DOHH2 (cell line): ENCODE data around the gene OR10A2.
A peak's percentile ranks its signal among the peaks of the same experiment; 100 is the strongest.
"Not testable (repeated sequence)": the region's sequence is repeated elsewhere in the genome, so short reads cannot be mapped to it uniquely, and the experiment has no call there.

Source experiments
- H3F3A ChIP-seq: fragments of 200-600 bp; sonication (generic), shearing (Covaris generic); 2 replicates; pipeline ENCODE4 v1.6.0; 2016; ENCODE audit warnings: antibody characterized with exemption, mild to moderate bottlenecking; ENCODE audit not compliant: control insufficient read depth, insufficient read depth
- H3K27ac ChIP-seq: fragments of 200-600 bp; sonication (generic); 2 replicates; pipeline ENCODE4 v1.5.1; 2014; ENCODE audit warnings: low read depth, mild to moderate bottlenecking, low read length, moderate library complexity
- H3K27me3 ChIP-seq: fragments of 200-600 bp; sonication (generic); 2 replicates; pipeline ENCODE4 v1.6.1; 2014; ENCODE audit warnings: mild to moderate bottlenecking, low read length, mixed read lengths; ENCODE audit not compliant: control insufficient read depth
- H3K36me3 ChIP-seq: fragments of 200-600 bp; sonication (generic); 2 replicates; pipeline ENCODE4 v1.6.1; 2014; ENCODE audit warnings: mild to moderate bottlenecking, low read length, moderate library complexity, mixed read lengths; ENCODE audit not compliant: control insufficient read depth
- H3K4me1 ChIP-seq: fragments of 200-600 bp; sonication (generic); 2 replicates; pipeline ENCODE4 v1.6.1; 2014; ENCODE audit warnings: mild to moderate bottlenecking, low read length, mixed read lengths; ENCODE audit not compliant: control insufficient read depth
- H3K4me2 ChIP-seq: fragments of 200-600 bp; sonication (generic); 2 replicates; pipeline ENCODE4 v1.6.0; 2014; ENCODE audit warnings: mild to moderate bottlenecking, low read length, moderate library complexity
- H3K4me3 ChIP-seq: fragments of 200-600 bp; sonication (generic); 2 replicates; pipeline ENCODE4 v1.5.1; 2014; ENCODE audit warnings: mild to moderate bottlenecking, low read length, mixed read lengths
- H3K79me2 ChIP-seq: fragments of 200-600 bp; sonication (generic); 2 replicates; pipeline ENCODE4 v1.6.1; 2014; ENCODE audit warnings: mild to moderate bottlenecking, low read length, mixed read lengths; ENCODE audit not compliant: control insufficient read depth
- H3K9me2 ChIP-seq: fragments of 200-600 bp; sonication (generic); replicated peaks from 2 replicates; pipeline ENCODE4 v1.6.1; 2014; ENCODE audit warnings: mild to moderate bottlenecking, low read length, mixed read lengths; ENCODE audit not compliant: control insufficient read depth
- H3K9me3 ChIP-seq: fragments of 200-600 bp; sonication (generic); 2 replicates; pipeline ENCODE4 v1.6.1; 2014; ENCODE audit warnings: antibody characterized with exemption, low read length, mixed read lengths; ENCODE audit not compliant: control insufficient read depth, insufficient read depth
- H4K20me1 ChIP-seq: fragments of 200-600 bp; sonication (generic); 2 replicates; pipeline ENCODE4 v1.6.0; 2014; ENCODE audit warnings: low read depth, mild to moderate bottlenecking, antibody characterized with exemption, low read length, moderate library complexity; ENCODE audit not compliant: control insufficient read depth, insufficient read depth
- EZH2phosphoT487 ChIP-seq: fragments of 200-600 bp; sonication (generic); IDR thresholded peaks from 2 replicates; pipeline ENCODE4 v1.6.1; 2017; ENCODE audit warnings: borderline replicate concordance, mild to moderate bottlenecking, antibody characterized with exemption, low read length, moderate library complexity, mixed read lengths
- TF ChIP-seq, protein P1 (sequence below): fragments of 200-600 bp; sonication (generic); IDR thresholded peaks from one replicate; pipeline ENCODE4 v1.5.1; 2014; ENCODE audit warnings: antibody characterized with exemption, mild to moderate bottlenecking, low read depth, low read length; ENCODE audit not compliant: poor library complexity, severe bottlenecking

The OR10A2 gene

DNA sequence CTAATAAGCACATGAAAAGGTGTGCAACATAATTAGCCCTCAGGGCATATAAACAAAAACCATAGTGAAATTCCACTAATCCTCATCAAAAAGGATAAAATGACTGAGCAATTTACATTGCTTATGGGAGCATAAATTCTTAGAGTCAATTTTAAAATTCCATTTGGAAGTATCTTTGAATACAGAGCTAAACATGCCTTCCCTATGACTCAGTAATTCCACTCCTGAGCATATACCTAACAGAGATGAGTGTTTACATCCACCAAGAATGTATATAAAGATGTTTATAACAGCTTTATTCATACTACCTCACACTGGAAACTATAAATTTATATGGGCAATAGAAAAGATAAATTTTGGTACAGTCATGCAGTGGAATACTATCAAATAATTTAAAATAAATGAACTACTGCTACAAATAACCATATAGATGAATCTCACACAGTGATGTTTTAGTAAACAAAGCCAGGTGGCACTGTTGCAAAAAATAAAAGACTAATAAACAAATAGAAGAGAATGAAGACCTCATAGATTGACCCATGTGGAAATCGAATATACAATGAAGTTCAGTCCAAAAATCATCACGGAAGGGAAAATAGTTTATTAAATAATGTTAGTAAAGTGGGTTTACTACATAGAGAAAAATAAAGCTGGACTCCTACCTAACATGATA lies 37.6 kb downstream of the OR10A2 start:
- H3K79me2 ChIP-seq: no peaks in the 10 kb centered on the region
- H3K9me2 ChIP-seq: no peaks in the 10 kb centered on the region
- H3K36me3 ChIP-seq: no peaks in the 10 kb centered on the region
- no peaks in the 10 kb centered on the region for H3K27me3 ChIP-seq
- H3K4me2 ChIP-seq: no peak overlapping the region
- H4K20me1 ChIP-seq: no peaks in the 10 kb centered on the region
- H3F3A ChIP-seq: no peaks in the 10 kb centered on the region
- TF ChIP-seq, protein P1, sequence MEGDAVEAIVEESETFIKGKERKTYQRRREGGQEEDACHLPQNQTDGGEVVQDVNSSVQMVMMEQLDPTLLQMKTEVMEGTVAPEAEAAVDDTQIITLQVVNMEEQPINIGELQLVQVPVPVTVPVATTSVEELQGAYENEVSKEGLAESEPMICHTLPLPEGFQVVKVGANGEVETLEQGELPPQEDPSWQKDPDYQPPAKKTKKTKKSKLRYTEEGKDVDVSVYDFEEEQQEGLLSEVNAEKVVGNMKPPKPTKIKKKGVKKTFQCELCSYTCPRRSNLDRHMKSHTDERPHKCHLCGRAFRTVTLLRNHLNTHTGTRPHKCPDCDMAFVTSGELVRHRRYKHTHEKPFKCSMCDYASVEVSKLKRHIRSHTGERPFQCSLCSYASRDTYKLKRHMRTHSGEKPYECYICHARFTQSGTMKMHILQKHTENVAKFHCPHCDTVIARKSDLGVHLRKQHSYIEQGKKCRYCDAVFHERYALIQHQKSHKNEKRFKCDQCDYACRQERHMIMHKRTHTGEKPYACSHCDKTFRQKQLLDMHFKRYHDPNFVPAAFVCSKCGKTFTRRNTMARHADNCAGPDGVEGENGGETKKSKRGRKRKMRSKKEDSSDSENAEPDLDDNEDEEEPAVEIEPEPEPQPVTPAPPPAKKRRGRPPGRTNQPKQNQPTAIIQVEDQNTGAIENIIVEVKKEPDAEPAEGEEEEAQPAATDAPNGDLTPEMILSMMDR: peak; percentile 15
- no peak for TF ChIP-seq EZH2phosphoT487
- H3K4me1 ChIP-seq: no peaks in the 10 kb centered on the region
- H3K27ac ChIP-seq: no peak overlapping the region
- no peak overlapping the region for H3K4me3 ChIP-seq
- no peaks in the 10 kb centered on the region for H3K9me3 ChIP-seq

DNA sequence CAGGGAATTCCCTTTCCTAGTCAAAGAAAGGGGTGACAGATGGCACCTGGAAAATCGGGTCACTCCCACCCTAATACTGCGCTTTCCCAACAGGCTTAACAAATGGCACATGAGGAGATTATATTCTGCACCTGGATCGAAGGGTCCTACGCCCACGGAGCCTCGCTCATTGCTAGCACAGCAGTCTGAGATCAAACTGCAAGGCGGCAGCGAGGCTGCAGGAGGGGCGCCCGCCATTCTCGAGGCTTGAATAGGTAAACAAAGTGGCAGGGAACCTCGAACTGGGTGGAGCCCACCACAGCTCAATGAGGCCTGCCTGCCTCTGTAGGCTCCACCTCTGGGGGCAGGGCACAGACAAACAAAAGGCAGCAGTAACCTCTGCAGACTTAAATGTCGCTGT lies 41.9 kb downstream of the OR10A2 start:
- H3K4me2 ChIP-seq, H3K9me3 ChIP-seq, H3K4me1 ChIP-seq, H3K27me3 ChIP-seq, H3K27ac ChIP-seq, H3K79me2 ChIP-seq, H3K4me3 ChIP-seq, H4K20me1 ChIP-seq, H3K36me3 ChIP-seq, H3F3A ChIP-seq, H3K9me2 ChIP-seq: not testable (repeated sequence)

DNA sequence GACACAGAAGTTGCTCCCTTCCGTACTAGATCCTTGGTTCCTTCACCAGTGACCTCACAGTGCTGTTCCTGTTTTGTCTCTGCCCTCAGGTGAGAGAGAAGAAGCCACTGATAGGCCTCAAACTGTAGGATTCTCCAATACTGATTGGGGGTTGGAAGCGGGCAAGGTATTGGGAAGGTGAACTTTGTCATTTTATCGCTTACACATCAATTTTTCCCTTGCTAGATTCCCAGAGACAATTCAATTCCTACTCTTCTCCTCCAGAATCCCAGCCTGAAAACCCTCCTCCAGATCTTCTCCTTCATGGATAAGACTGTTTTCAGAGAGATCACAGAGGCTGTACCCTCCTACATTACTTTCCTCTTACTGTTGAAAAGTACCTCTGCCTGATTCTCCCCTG lies 48.5 kb downstream of the OR10A2 start:
- Histone ChIP-seq H3K36me3 (no peaks in the 10 kb centered on the region), H4K20me1 (no peaks in the 10 kb centered on the region), H3K4me2 (no peak overlapping the region), H3K27ac (no peak overlapping the region), H3K9me2 (no peaks in the 10 kb centered on the region), H3K4me3 (no peak overlapping the region), H3F3A (no peaks in the 10 kb centered on the region), H3K4me1 (no peaks in the 10 kb centered on the region), H3K9me3 (no peaks in the 10 kb centered on the region), H3K27me3 (no peaks in the 10 kb centered on the region), H3K79me2 (no peaks in the 10 kb centered on the region)
- no peak for TF ChIP-seq EZH2phosphoT487

DNA sequence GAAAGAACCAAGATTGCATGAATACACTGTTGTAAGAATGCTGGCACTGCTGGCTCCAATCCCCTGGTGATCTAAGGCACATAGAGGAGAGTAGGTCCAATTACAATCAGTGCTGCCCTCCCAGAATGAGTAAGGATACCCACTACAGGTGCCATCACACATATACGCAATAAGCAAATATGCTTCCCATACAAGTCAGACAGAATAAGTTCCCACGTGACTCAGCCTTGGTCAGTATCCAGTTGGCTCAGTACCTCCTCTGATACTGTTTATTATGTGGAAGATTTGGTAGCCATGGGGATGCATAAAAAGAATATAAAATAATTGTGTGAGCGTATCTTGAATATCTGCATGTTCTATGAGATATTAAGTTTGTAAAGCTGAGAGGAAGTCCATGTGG lies 49.1 kb downstream of the OR10A2 start:
- no peaks in the 10 kb centered on the region for H3K27me3 ChIP-seq
- H4K20me1 ChIP-seq: no peaks in the 10 kb centered on the region
- H3F3A ChIP-seq: no peaks in the 10 kb centered on the region
- H3K4me1 ChIP-seq: no peaks in the 10 kb centered on the region
- no peaks in the 10 kb centered on the region for H3K9me3 ChIP-seq
- no peak overlapping the region for H3K27ac ChIP-seq
- H3K4me3 ChIP-seq: no peak overlapping the region
- no peak for TF ChIP-seq EZH2phosphoT487
- TF ChIP-seq, protein P1: no peak
- H3K4me2 ChIP-seq: no peak overlapping the region
- no peaks in the 10 kb centered on the region for H3K36me3 ChIP-seq
- no peaks in the 10 kb centered on the region for H3K9me2 ChIP-seq
- no peaks in the 10 kb centered on the region for H3K79me2 ChIP-seq
